Naive thymus-derived CD4-positive, alpha-beta T cell (primary cell): ENCODE data around the gene GTF2IRD1. TPM values are rescaled to one million over a fixed set of nuclear protein-coding genes. Genes with fewer than 3 reads are reported as not detected.
"Not testable (repeated sequence)": the region's sequence is repeated elsewhere in the genome, so short reads cannot be mapped to it uniquely, and the experiment has no call there.

Experiments used
- ATAC-seq: fragments of 150-1000 bp; cut with Tn5 transposase; 2 replicates; pipeline ENCODE4 v1.10.0; 2021; ENCODE audit warnings: mild to moderate bottlenecking, moderate library complexity
- CTCF ChIA-PET: fragments of 350-600 bp; sonication (Branson Sonifier 250); formaldehyde crosslinking; loops from one replicate; lab custom pipeline; 2021; ENCODE audit warnings: antibody characterized with exemption; lab: Charles Lee
- POLR2A ChIA-PET: fragments of 350-600 bp; sonication (Branson Sonifier 250); formaldehyde crosslinking; loops from one replicate; lab custom pipeline; 2021; ENCODE audit warnings: antibody characterized with exemption, inconsistent platforms; lab: Charles Lee
- DNase-seq, 9 donors: peaks; one replicate each; pipeline versions ENCODE4 v3.0.0 to v3.0.0-alpha.2; 2020 to 2022; ENCODE audit warnings: mixed read lengths in 1 of 9
- H3K27ac ChIP-seq: one replicate; pipeline ENCODE4 v1.7.0; 2013; ENCODE audit warnings: mild to moderate bottlenecking, low read depth, low read length, moderate library complexity
- H3K27me3 ChIP-seq, 2 donors: one replicate each; pipeline ENCODE4 v1.7.0; 2013; ENCODE audit warnings: low read length in 2 of 2, mild to moderate bottlenecking in 2 of 2, moderate library complexity in 2 of 2; ENCODE audit not compliant: control insufficient read depth in 2 of 2, insufficient read depth in 2 of 2
- H3K36me3 ChIP-seq, 3 experiments: 1 replicate in 2 of 3; 2 replicates in 1 of 3; pipeline ENCODE4 v1.7.0; 2013; ENCODE audit warnings: low read length in 3 of 3, mild to moderate bottlenecking in 3 of 3, moderate library complexity in 1 of 3; ENCODE audit not compliant: insufficient read depth in 3 of 3, control insufficient read depth in 2 of 3
- H3K4me1 ChIP-seq, 2 donors: one replicate each; pipeline ENCODE4 v1.7.0; 2013; ENCODE audit warnings: low read length in 2 of 2, mild to moderate bottlenecking in 2 of 2, moderate library complexity in 1 of 2; ENCODE audit not compliant: control insufficient read depth in 2 of 2, insufficient read depth in 2 of 2
- H3K4me3 ChIP-seq: 2 replicates; pipeline ENCODE4 v1.7.0; 2013; ENCODE audit warnings: mild to moderate bottlenecking, low read length
- H3K9me3 ChIP-seq, 3 experiments: 1 replicate in 2 of 3; 2 replicates in 1 of 3; pipeline ENCODE4 v1.7.0; 2013; ENCODE audit warnings: low read length in 3 of 3; ENCODE audit not compliant: control insufficient read depth in 2 of 3
- H3K27ac Mint-ChIP-seq, 9 donors: one replicate each; pipeline ENCODE4 v1.8.0; 2020 to 2022; ENCODE audit warnings: mixed read lengths in 9 of 9, mild to moderate bottlenecking in 8 of 9, moderate library complexity in 5 of 9, inconsistent platforms in 2 of 9
- H3K27me3 Mint-ChIP-seq, 5 donors: one replicate each; pipeline ENCODE4 v1.8.0; 2021 to 2022; ENCODE audit warnings: mixed read lengths in 5 of 5, mild to moderate bottlenecking in 1 of 5
- H3K36me3 Mint-ChIP-seq, 5 donors: one replicate each; pipeline ENCODE4 v1.8.0; 2020 to 2022; ENCODE audit warnings: mixed read lengths in 5 of 5, mild to moderate bottlenecking in 3 of 5, inconsistent platforms in 1 of 5
- H3K4me1 Mint-ChIP-seq, 7 donors: one replicate each; pipeline ENCODE4 v1.8.0; 2020 to 2022; ENCODE audit warnings: mixed read lengths in 7 of 7, mild to moderate bottlenecking in 3 of 7, inconsistent platforms in 1 of 7
- H3K4me3 Mint-ChIP-seq, 10 donors: one replicate each; pipeline ENCODE4 v1.8.0; 2020 to 2022; ENCODE audit warnings: mild to moderate bottlenecking in 10 of 10, mixed read lengths in 10 of 10, moderate library complexity in 6 of 10, inconsistent platforms in 2 of 10
- H3K9me3 Mint-ChIP-seq, 11 donors: one replicate each; pipeline ENCODE4 v1.8.0; 2020 to 2022; ENCODE audit warnings: mixed read lengths in 11 of 11, mild to moderate bottlenecking in 4 of 11, inconsistent platforms in 1 of 11, moderate library complexity in 1 of 11
- intact Hi-C, 2 donors: fragments of 100-400 bp; cut with micrococcal nuclease; formaldehyde crosslinking; loops; one replicate each; pipeline ENCODE4 v1.15.1; 2023
- polyA plus RNA-seq, 2 donors: library from polyadenylated mRNA; unstranded; fragments of 300-500 nt; fragmentation: Illumina TruSeq; gene quantifications; one replicate each; pipeline ENCODE4 v1.2.3, GENCODE V29; 2021
- total RNA-seq, 6 experiments: library from RNA in 5 of 6; stranded (reverse) in 5 of 6; gene quantifications; 1 replicate in 5 of 6; 2 replicates in 1 of 6; pipeline ENCODE4 v1.2.3 and lab custom pipeline; 2021 to 2026

Gene GTF2IRD1
- total and polyA plus RNA-seq, 7 experiments from 2014 or later = 0.07 to 5.6 (median 0.93) TPM; not detected in 1

DNA sequence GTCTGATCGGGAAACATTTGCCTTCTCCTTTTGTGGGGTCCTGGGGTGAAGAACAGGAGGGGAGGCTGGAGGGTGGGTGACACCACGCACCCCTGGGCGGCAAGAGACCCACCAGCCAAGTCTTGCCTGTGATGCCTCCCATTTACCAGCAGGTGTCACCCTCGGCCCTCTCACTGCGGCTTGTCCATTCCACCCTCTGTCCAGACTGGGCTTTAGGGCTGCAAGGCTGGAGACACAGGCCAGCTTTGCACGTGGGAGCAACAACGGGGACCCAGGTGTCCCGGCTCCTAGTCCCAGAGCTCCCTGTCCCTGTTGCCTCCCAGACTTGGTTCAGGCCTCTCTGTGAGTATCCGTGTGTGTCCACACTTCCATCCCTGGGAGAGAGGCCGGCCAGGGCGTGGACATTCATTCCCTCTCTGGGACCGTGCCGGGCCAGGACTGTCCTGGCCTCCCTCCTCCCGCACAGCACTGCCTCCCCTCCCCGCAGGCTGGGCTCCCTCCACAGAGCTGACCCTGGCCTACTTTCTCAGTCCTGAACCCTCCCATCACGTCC lies 36.2 kb upstream of the GTF2IRD1 start:
- POLR2A ChIA-PET = interaction anchor here (0.6 kb wide), 1 partner anchor 20 kb away, joined by 5 read pairs; no protein-coding TSS in a partner anchor

DNA sequence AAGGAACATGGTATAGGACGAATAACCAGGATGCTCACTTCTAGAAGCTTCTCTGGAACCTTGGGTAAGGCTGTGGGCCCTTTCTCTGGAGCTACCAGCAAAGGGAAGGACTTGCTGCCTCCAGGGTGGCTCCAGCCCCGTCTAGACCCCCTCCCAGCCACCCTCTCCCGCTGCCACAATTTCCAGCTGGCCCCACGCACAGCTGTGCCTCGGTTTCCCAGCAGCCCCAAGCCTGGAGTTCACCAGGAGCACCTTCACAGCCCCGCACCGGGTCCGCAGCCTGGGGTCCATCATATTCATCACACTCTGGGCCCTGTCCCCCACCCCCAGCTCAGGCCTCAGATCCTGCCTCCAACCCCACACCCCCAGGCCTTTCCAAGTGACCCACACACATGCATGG lies 35.6 kb upstream of the GTF2IRD1 start:
- Mint-ChIP-seq H3K4me3 (no peak overlapping the region), H3K36me3 (no peaks in the 10 kb centered on the region), H3K27me3 (no peaks in the 10 kb centered on the region), H3K4me1 (peaks cover 0 to 2% (median 0%) of the 10 kb centered on the region in 7 donors), H3K27ac (no peak overlapping the region), H3K9me3 (no peaks in the 10 kb centered on the region)
- Histone ChIP-seq H3K27me3 (no peaks in the 10 kb centered on the region), H3K9me3 (no peaks in the 10 kb centered on the region), H3K4me3 (no peak overlapping the region), H3K4me1 (no peaks in the 10 kb centered on the region), H3K36me3 (no peaks in the 10 kb centered on the region), H3K27ac (no peak overlapping the region)
- POLR2A ChIA-PET = interaction anchor here (0.6 kb wide), 1 partner anchor 19 kb away, joined by 5 read pairs; no protein-coding TSS in a partner anchor
- ATAC-seq (no peak), DNase-seq (no peak)
- CTCF ChIA-PET = interaction anchor here (0.6 to 2.6 kb wide), 6 partner anchors 19 to 149 kb away, joined by 3 to 20 read pairs (median 4); no protein-coding TSS in a partner anchor
- intact Hi-C loops = loop anchor here (5.0 to 10.0 kb wide), 5 partner anchors 63 to 447 kb away; no protein-coding TSS in a partner anchor

More for the DNA sequence above, 36.2 kb upstream of the GTF2IRD1 start:
- no peak overlapping the region for H3K27ac Mint-ChIP-seq
- CTCF ChIA-PET = interaction anchor here (0.6 to 2.6 kb wide), 6 partner anchors 20 to 149 kb away, joined by 3 to 20 read pairs (median 4); no protein-coding TSS in a partner anchor
- DNase-seq (peak in 8 of 9 donors; percentile 12 to 66 (median 45)), ATAC-seq (peak; percentile 80)
- Histone ChIP-seq H3K4me1 (no peaks in the 10 kb centered on the region), H3K27me3 (no peaks in the 10 kb centered on the region), H3K9me3 (no peaks in the 10 kb centered on the region), H3K27ac (no peak overlapping the region), H3K4me3 (no peak overlapping the region), H3K36me3 (no peaks in the 10 kb centered on the region)
- no peaks in the 10 kb centered on the region for H3K27me3 Mint-ChIP-seq
- H3K36me3 Mint-ChIP-seq = no peaks in the 10 kb centered on the region
- intact Hi-C loops = loop anchor here (1.0 to 10.0 kb wide), 10 partner anchors 32 to 629 kb away; no protein-coding TSS in a partner anchor
- H3K4me3 Mint-ChIP-seq = no peak overlapping the region
- H3K9me3 Mint-ChIP-seq = no peaks in the 10 kb centered on the region
- peaks cover 0 to 2% (median 0%) of the 10 kb centered on the region in 7 donors for H3K4me1 Mint-ChIP-seq

- H3K9me3 Mint-ChIP-seq = no peaks in the 10 kb centered on the region
- ATAC-seq (no peak), DNase-seq (no peak)
- no peak overlapping the region for H3K27ac Mint-ChIP-seq
- no peaks in the 10 kb centered on the region for H3K4me1 ChIP-seq
- no peak overlapping the region for H3K4me3 ChIP-seq
- no peaks in the 10 kb centered on the region for H3K36me3 ChIP-seq
- intact Hi-C loops = loop anchor here (5.0 to 10.0 kb wide), 5 partner anchors 64 to 446 kb away; no protein-coding TSS in a partner anchor
- no peak overlapping the region for H3K4me3 Mint-ChIP-seq
- no peaks in the 10 kb centered on the region for H3K9me3 ChIP-seq
- H3K36me3 Mint-ChIP-seq = no peaks in the 10 kb centered on the region
- H3K27me3 ChIP-seq = no peaks in the 10 kb centered on the region
- no peak overlapping the region for H3K27ac ChIP-seq
- POLR2A ChIA-PET = no interaction called here
- CTCF ChIA-PET = interaction anchor here (0.8 to 2.6 kb wide), 4 partner anchors 28 to 148 kb away, joined by 3 to 20 read pairs (median 6); no protein-coding TSS in a partner anchor
- peaks cover 0 to 2% (median 0%) of the 10 kb centered on the region in 7 donors for H3K4me1 Mint-ChIP-seq
- H3K27me3 Mint-ChIP-seq = no peaks in the 10 kb centered on the region
Measured at GRCh38 chr7:74418538-74418937, 35.2 kb upstream of the GTF2IRD1 start.

DNA sequence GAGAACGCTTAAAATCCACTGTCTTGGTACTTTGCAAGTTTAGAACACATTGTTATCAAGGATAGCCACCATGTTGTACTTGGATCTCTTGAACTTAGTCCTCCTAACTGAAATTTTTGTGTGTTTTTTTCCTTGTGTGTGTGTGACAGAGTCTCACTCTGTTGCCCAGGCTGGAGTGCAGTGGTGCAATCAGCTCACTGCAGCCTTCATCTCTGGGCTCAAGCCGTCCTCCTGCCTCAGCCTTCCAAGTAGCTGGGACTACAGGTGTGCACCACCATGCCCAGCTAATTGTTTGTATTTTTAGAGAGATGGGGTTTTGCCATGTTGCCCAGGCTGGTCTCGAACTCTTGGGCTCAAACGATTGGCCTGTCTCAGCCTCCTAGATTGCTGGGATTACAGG lies 34.5 kb upstream of the GTF2IRD1 start:
- H3K36me3 Mint-ChIP-seq, H3K27me3 Mint-ChIP-seq, H3K27me3 ChIP-seq, H3K4me3 ChIP-seq, H3K4me3 Mint-ChIP-seq, H3K27ac ChIP-seq, H3K9me3 ChIP-seq, H3K9me3 Mint-ChIP-seq, ATAC-seq, H3K36me3 ChIP-seq, H3K4me1 ChIP-seq, POLR2A ChIA-PET, DNase-seq, H3K4me1 Mint-ChIP-seq: not testable (repeated sequence)
- peak overlapping the region in 2 of 9 donors; percentile 15 to 55 for H3K27ac Mint-ChIP-seq
- CTCF ChIA-PET = interaction anchor here (0.6 to 1.1 kb wide), 3 partner anchors 147 to 275 kb away, joined by 3 to 7 read pairs (median 4); no protein-coding TSS in a partner anchor
- intact Hi-C loops = loop anchor here (5.0 to 10.0 kb wide), 5 partner anchors 64 to 446 kb away; no protein-coding TSS in a partner anchor

DNA sequence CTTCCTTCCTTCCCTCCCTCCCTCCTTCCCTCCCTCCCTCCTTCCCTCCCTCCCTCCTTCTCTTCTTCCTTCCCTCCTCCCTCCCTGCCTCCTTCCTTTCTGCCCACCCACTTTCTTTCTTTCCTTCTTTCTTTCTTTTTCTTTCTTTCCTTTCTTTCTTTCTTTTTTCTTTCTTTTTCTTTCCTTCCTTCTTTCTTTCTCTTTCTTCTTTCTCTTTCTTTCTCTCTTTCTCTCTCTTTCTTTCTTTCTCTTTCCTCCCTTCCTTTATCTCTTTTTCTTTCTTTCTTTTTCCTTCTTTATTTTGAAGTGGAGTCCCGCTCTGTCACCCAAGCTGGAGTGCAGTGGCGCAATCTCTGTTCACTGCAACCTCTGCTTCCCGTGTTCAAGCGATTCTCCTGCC lies 33.7 kb upstream of the GTF2IRD1 start:
- Mint-ChIP-seq H3K4me3 (no peak overlapping the region), H3K4me1 (peaks cover 0 to 2% (median 0%) of the 10 kb centered on the region in 7 donors), H3K36me3 (no peaks in the 10 kb centered on the region), H3K27me3 (no peaks in the 10 kb centered on the region), H3K9me3 (no peaks in the 10 kb centered on the region), H3K27ac (peak overlapping the region in 2 of 9 donors; percentile 18 to 50)
- no peak for DNase-seq
- Histone ChIP-seq H3K27me3 (no peaks in the 10 kb centered on the region), H3K27ac (no peak overlapping the region), H3K4me3 (no peak overlapping the region), H3K4me1 (no peaks in the 10 kb centered on the region), H3K36me3 (no peaks in the 10 kb centered on the region), H3K9me3 (no peaks in the 10 kb centered on the region)
- intact Hi-C loops = loop anchor here in 1 of 2 donors (5.0 kb wide), 1 partner anchor 52 kb away; no protein-coding TSS in a partner anchor
- ATAC-seq = no peak
- POLR2A ChIA-PET = no interaction called here
- CTCF ChIA-PET = interaction anchor here (1.0 to 1.1 kb wide), 2 partner anchors 147 to 149 kb away, joined by 3 to 6 read pairs; no protein-coding TSS in a partner anchor

DNA sequence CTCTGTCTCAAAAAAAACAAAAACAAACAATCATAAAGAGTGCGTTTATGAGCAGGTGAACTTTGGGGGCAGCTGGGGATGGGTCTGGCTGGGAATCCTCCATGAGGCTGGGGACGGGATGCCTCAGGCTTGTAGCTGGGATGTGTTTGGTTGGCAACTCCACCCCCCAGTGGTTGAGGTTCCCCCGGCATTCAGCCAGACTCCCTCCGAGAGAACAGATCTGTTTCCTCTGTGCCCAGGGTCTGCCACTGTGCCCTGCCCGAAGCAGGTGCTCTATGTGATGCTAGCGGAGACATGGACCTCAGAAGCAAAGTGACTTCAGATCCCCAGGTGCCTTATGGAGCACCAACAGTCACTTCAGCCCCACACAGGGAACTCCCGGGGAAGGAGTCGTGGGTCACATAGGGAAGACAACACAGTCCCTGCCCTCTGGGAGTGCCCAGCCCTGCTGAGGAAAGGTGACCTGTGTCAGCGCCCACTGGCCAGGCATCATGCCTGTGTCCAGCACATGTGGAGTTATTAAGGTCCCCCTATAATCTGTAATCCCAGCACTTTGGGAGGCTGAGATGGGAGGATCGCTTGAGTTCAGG lies 29.3 kb upstream of the GTF2IRD1 start:
- ChIA-PET POLR2A (no interaction called here), CTCF (no interaction called here)
- H3K36me3 Mint-ChIP-seq = no peaks in the 10 kb centered on the region
- H3K9me3 Mint-ChIP-seq = no peaks in the 10 kb centered on the region
- Histone ChIP-seq H3K36me3 (no peaks in the 10 kb centered on the region), H3K9me3 (no peaks in the 10 kb centered on the region), H3K4me1 (no peaks in the 10 kb centered on the region), H3K27ac (no peak overlapping the region), H3K27me3 (no peaks in the 10 kb centered on the region), H3K4me3 (no peak overlapping the region)
- DNase-seq (no peak), ATAC-seq (no peak)
- H3K4me1 Mint-ChIP-seq = no peaks in the 10 kb centered on the region
- no peaks in the 10 kb centered on the region for H3K27me3 Mint-ChIP-seq
- no peak overlapping the region for H3K27ac Mint-ChIP-seq
- intact Hi-C loops = loop anchor here in 1 of 2 donors (5.0 kb wide), 1 partner anchor 48 kb away; no protein-coding TSS in a partner anchor
- H3K4me3 Mint-ChIP-seq = no peak overlapping the region
